NCI-H460 (cell line): ENCODE data around the gene CHRNA3. TPM values are rescaled to one million over a fixed set of nuclear protein-coding genes. Genes with fewer than 3 reads are reported as not detected.
A peak's percentile ranks its signal among the peaks of the same experiment; 100 is the strongest.
"Not testable (repeated sequence)": the region's sequence is repeated elsewhere in the genome, so short reads cannot be mapped to it uniquely, and the experiment has no call there.

Experiments used
- DNase-seq: peaks from one replicate; pipeline ENCODE4 v3.0.0-alpha.2; 2016; ENCODE audit warnings: low read depth; ENCODE audit errors: extremely low read depth
- small RNA-seq, 2 experiments: library from RNA; depleted of rRNA; stranded (forward); fragments of <200 nt; gene quantifications; one replicate each; pipeline ENCODE3, GENCODE V24; 2014
- total RNA-seq: library from RNA; depleted of rRNA; stranded (reverse); fragments of >200 nt; shearing (Covaris generic); gene quantifications from 2 replicates; pipeline ENCODE4 v1.2.3, GENCODE V29; 2014; rRNA removed

The CHRNA3 gene
- total RNA-seq, 1 experiment from 2014 or later: not detected

DNA sequence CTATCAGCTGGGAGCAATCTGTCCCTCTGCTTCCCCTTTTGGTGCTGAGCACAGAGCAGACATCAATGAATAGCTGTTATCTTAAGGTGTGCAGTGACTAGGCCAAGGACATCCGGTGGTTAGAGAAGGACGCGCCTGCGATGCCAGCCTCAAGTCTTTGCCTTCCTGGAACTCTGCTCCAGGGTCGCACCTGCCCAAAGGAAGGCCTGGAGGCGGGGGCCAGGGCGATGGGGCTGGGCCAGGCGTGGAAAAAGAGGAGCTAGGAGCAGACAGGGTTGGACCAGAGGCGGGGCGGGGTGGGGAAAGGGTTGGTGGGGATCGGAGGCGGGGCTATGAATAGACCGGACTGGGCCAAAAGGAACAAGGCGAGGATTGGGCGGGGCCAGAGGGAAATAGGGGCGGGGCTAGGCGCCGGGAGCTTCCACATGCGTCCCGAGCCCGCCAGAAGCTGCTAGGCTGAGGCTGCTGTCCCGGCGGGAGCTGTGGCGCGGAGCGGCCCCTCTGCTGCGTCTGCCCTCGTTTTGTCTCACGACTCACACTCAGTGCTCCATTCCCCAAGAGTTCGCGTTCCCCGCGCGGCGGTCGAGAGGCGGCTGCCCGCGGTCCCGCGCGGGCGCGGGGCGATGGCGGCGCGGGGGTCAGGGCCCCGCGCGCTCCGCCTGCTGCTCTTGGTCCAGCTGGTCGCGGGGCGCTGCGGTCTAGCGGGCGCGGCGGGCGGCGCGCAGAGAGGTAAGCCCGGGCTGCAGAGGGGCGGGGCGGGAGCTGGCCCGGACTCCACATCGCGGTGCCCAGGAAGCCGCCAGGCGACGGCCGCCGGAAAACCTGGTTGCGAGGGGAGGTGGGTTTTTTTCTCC is 55.5 kb downstream of the CHRNA3 start, which contains the start of gene CHRNA5:
TSS of gene CHRNA5 (plus strand) at position 424 of the 854 bp plus-strand sequence. CDS start at position 624, 200 bp downstream.
- peak; percentile 90 for DNase-seq

DNA sequence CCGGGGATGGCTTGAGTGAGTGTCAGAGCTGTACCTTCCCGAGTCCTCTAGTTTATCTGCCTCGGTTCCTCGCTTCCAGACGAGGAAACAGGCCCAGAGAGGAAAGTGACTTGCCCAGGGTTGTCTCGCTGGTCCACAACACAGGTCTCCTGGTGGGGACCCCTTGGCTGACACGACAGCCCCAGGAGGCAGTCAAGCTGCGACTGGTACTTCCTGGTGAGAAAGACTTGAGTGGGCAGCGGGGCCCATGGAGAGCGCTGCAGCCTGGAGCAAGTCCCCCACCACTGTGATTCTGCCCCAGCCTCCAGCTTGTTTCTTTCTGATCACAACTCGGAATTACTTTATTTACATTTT is 56.1 kb downstream of the CHRNA3 start:
- DNase-seq: no peak

DNA sequence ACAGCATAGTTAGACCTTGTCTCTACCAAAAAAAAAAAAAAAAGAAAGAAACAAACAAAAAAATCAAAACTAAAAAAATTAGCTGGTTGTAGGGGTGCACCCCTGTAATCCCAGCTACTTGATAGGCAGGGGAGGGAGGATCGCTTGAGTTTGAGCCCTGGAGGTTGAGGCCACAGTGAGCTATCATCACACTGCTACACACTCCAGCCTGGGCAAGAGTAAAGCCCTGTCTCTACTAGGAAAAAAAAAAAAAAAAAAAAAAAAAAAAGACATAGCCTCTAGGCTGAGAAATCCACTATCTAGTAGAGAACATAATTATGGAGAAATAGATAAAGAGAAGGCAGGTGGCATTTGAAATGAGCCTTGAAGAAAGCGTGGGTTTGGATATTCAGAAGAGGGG is 57.7 kb downstream of the CHRNA3 start:
- DNase-seq: no peak

DNA sequence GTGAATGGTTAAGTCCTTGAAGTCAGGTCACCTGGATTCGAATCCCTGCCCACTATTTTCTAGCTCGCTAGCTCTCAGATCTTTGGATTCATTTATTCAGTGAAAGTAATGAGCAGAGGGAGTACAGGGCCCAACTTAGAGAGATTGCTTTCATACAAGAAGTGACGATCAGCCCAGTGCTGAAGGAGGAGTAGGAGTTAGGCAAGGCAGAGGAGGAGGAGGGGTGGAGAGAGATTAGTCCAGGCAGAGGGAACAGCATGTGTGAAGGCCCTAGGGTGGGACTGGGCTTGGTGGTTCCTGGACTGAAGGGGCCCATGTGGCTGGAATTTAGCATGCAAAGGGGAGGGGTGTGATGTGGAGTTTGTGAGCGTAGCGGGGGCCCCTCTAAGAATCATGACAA is 59.3 kb downstream of the CHRNA3 start:
- DNase-seq: no peak

DNA sequence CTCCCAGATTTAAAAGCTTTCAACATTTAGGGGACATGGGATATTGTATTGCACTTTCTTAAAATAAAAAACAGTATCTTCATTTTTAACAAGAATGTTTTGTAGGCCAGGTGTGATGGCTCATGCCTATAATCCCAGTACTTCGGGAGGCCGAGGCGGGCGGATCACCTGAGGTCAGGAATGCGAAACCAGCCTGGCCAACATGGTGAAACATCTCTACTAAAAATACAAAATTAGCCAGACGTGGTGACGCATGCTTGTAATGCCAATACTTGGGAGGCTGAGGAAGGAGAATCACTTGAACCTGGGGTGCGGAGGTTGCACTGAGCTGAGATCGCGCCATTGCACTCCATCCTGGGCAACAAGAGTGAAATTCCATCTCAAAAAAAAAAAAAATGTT is 60.6 kb downstream of the CHRNA3 start:
- not testable (repeated sequence) for DNase-seq

DNA sequence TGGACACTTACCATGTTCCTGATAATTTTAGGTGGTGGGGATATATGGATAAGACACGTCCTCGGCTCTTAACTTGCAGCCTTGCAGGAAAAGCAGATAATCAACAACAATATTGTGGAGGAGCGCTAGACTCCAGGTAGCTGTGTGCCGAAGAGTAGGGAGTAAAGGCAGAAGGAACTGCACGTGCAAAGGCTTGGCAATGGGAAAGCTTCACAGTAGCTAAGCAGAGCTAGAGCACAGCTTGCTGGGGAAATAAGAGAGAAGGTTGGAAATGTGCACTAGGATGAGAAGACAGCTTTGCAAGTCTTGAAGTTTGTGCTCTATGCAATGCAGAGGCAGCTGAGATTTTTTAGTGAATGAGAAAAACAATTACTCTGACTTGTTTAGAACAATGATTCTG is 68.2 kb downstream of the CHRNA3 start:
- DNase-seq: no peak

DNA sequence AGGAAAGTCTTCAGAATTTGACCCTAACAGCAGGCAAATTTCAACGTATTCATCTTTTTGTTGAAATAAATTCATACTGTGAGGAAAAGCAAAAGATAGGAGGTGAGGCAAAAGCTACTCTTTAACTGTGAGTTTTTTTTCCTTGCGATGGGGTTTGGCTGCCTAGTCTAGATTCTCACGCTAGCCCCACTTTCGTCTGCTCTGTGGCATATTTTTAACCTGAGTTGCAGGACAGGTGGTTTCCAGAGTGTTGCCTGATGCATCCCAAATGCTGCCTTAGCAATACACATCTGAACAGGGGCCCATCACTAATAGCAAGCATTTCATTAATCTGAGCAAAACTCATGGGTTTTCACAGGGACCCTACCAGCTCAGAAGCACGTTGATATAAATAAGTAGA is 68.9 kb downstream of the CHRNA3 start:
- no peak for DNase-seq

DNA sequence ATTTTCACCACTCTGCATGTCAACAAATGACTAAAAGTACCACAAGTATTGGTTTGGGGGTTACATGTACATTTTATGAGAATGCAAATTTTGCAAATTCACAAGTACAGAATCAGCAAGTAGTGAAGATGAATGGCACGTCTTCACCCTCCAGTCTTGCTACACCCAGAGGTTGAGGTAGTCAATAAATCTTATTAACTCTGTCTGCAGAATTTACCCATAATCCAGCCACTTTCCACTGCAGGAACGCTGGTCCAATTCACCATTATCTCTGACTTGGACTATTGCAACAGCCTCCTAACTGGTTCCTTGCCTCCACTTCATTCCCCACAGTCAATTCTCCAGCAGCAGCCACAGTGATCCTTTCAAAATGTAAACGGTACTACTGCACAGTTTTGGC is 70.0 kb downstream of the CHRNA3 start:
- no peak for DNase-seq

DNA sequence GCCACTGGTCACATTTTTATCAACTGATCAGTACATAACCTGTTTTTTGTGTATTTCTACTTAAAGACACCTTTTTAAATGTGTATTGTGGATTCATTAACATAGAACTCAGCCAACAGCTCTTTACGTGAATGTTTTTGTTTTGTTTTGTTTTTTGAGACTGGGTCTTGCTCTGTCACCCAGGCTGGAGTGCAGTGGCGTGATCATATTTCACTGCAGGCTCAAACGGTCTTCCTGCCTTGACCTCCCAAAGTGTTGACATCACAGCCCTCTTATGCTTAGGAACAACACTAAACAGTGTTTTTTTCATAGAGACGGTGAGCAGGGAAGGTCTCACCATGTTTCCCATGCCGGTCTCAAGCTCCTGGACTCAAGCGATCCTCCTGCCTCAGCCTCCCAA is 70.6 kb downstream of the CHRNA3 start:
- no peak for DNase-seq

Small RNAs within 50 kb of the gene (small RNA-seq; reads per million reads assigned to genes)
- 0 reads per million in 2 experiments for gene AC067863.2

Other genes with a start within 250 kb of the CHRNA3 start
- 31.6 and 32.4 TPM in 2 replicates for gene IREB2, start 182.8 kb downstream of the CHRNA3 start, total RNA-seq
- 6.6 and 6.9 TPM in 2 replicates for gene HYKK, start 113.4 kb downstream of the CHRNA3 start, total RNA-seq
- gene PSMA4, start 80.6 kb downstream of the CHRNA3 start, total RNA-seq: 265 and 307 TPM in 2 replicates
- gene CHRNA5, start 55.5 kb downstream of the CHRNA3 start, total RNA-seq: 20.1 and 21.0 TPM in 2 replicates
- gene CHRNB4, start 20.2 kb upstream of the CHRNA3 start, total RNA-seq: 0.05 TPM in 1 of 2 replicates, not detected in the other
- gene ADAMTS7, start 190.5 kb upstream of the CHRNA3 start, total RNA-seq: 1.8 and 2.1 TPM in 2 replicates